HL-60 (cell line): ENCODE measurements around the gene GFRA4.

Experiments used
- GABPA ChIP-seq: IDR thresholded peaks from 2 replicates; pipeline ENCODE4 v1.6.1; 2012; ENCODE audit warnings: low read depth
- POLR2AphosphoS5 ChIP-seq: IDR thresholded peaks from 2 replicates; pipeline ENCODE4 v1.6.1; 2012; ENCODE audit warnings: low read depth
- TF ChIP-seq, protein P1 (sequence below): IDR thresholded peaks from 2 replicates; pipeline ENCODE4 v1.6.1; 2012; ENCODE audit warnings: low read depth; ENCODE audit not compliant: insufficient replicate concordance
- TF ChIP-seq, protein P2 (sequence below): IDR thresholded peaks from one replicate; pipeline ENCODE4 v1.5.1; 2011; ENCODE audit warnings: low read length, control low read depth, inconsistent platforms; ENCODE audit not compliant: insufficient read depth

DNA sequence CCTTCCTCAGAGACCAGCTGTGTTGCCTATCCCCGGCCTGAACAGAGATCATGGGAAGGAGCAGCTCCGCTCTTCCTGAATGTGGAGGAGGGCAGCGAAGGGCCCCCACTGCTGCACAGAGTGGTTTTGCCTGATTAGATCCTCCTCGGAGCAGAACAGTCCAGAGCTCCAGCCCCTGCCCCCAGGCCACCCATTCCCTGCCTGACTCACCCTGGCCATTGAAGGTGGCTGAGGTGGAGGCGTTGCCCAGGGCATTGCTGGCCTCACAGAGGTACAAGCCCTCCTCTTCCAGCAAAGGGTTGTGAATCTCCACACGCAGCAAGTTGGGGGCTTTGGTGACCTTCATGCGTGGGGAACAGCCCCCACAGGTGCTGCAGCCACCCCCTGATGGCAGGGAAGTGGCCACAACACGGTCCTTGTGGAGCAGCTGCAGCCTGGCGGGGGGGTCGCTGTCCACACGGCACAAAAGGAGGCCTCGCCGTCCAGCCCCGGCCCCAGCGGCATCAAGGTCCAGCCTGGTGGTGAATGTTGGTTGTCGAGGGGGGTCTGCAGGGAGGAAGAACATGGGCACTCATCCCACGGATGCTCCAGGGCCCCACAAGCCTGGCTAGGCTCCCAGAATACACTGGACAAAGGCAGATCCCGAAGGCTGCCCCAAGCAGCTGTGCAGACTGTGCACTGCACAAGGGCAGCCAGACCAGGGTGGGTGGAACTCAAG lies 34.5 kb upstream of the GFRA4 start:
- TF ChIP-seq, protein P1, sequence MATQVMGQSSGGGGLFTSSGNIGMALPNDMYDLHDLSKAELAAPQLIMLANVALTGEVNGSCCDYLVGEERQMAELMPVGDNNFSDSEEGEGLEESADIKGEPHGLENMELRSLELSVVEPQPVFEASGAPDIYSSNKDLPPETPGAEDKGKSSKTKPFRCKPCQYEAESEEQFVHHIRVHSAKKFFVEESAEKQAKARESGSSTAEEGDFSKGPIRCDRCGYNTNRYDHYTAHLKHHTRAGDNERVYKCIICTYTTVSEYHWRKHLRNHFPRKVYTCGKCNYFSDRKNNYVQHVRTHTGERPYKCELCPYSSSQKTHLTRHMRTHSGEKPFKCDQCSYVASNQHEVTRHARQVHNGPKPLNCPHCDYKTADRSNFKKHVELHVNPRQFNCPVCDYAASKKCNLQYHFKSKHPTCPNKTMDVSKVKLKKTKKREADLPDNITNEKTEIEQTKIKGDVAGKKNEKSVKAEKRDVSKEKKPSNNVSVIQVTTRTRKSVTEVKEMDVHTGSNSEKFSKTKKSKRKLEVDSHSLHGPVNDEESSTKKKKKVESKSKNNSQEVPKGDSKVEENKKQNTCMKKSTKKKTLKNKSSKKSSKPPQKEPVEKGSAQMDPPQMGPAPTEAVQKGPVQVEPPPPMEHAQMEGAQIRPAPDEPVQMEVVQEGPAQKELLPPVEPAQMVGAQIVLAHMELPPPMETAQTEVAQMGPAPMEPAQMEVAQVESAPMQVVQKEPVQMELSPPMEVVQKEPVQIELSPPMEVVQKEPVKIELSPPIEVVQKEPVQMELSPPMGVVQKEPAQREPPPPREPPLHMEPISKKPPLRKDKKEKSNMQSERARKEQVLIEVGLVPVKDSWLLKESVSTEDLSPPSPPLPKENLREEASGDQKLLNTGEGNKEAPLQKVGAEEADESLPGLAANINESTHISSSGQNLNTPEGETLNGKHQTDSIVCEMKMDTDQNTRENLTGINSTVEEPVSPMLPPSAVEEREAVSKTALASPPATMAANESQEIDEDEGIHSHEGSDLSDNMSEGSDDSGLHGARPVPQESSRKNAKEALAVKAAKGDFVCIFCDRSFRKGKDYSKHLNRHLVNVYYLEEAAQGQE: no peak
- TF ChIP-seq GABPA: no peak
- TF ChIP-seq, protein P2, sequence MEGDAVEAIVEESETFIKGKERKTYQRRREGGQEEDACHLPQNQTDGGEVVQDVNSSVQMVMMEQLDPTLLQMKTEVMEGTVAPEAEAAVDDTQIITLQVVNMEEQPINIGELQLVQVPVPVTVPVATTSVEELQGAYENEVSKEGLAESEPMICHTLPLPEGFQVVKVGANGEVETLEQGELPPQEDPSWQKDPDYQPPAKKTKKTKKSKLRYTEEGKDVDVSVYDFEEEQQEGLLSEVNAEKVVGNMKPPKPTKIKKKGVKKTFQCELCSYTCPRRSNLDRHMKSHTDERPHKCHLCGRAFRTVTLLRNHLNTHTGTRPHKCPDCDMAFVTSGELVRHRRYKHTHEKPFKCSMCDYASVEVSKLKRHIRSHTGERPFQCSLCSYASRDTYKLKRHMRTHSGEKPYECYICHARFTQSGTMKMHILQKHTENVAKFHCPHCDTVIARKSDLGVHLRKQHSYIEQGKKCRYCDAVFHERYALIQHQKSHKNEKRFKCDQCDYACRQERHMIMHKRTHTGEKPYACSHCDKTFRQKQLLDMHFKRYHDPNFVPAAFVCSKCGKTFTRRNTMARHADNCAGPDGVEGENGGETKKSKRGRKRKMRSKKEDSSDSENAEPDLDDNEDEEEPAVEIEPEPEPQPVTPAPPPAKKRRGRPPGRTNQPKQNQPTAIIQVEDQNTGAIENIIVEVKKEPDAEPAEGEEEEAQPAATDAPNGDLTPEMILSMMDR: no peak
- no peak for TF ChIP-seq POLR2AphosphoS5
